ENCODE data around the gene RMP24.

- TF ChIP-seq, protein P1, sequence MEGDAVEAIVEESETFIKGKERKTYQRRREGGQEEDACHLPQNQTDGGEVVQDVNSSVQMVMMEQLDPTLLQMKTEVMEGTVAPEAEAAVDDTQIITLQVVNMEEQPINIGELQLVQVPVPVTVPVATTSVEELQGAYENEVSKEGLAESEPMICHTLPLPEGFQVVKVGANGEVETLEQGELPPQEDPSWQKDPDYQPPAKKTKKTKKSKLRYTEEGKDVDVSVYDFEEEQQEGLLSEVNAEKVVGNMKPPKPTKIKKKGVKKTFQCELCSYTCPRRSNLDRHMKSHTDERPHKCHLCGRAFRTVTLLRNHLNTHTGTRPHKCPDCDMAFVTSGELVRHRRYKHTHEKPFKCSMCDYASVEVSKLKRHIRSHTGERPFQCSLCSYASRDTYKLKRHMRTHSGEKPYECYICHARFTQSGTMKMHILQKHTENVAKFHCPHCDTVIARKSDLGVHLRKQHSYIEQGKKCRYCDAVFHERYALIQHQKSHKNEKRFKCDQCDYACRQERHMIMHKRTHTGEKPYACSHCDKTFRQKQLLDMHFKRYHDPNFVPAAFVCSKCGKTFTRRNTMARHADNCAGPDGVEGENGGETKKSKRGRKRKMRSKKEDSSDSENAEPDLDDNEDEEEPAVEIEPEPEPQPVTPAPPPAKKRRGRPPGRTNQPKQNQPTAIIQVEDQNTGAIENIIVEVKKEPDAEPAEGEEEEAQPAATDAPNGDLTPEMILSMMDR (IDR thresholded peaks at IDR 0.05) = no peak
- TF ChIP-seq POLR2A (IDR thresholded peaks at IDR 0.05) = no peak
- no peak for TF ChIP-seq EP300 (IDR thresholded peaks at IDR 0.05)
- TF ChIP-seq POLR2AphosphoS5 (IDR thresholded peaks at IDR 0.05) = no peak
Observed at GRCh38 chr18:35942133-35942532, 30.3 kb upstream of the RMP24 start.
